DND-41 (cell line): ENCODE measurements around the gene C6orf62.

Experiments used
- ATAC-seq: fragments of 200-7000 bp; cut with Tn5 transposase; 3 replicates; pipeline ENCODE4 v1.9.1; 2021; ENCODE audit warnings: low read depth; ENCODE audit not compliant: insufficient read depth
- DNase-seq: peaks from one replicate; pipeline ENCODE4 v3.0.0-alpha.2; 2020
- H2AFZ ChIP-seq: 2 replicates; pipeline ENCODE4 v1.6.0; 2012; ENCODE audit warnings: low read depth, low read length
- H3K27ac ChIP-seq: 2 replicates; pipeline ENCODE4 v1.5.1; 2012; ENCODE audit warnings: low read length, inconsistent platforms
- H3K27me3 ChIP-seq: fragments of 200-600 bp; sonication (generic); 2 replicates; pipeline ENCODE4 v1.6.0; 2012; ENCODE audit warnings: low read length, mild to moderate bottlenecking, inconsistent platforms; ENCODE audit not compliant: insufficient read depth, poor library complexity
- H3K36me3 ChIP-seq: 2 replicates; pipeline ENCODE4 v1.5.1; 2012; ENCODE audit warnings: low read length, inconsistent platforms; ENCODE audit not compliant: insufficient read depth
- H3K4me1 ChIP-seq: 2 replicates; pipeline ENCODE4 v1.5.1; 2012; ENCODE audit warnings: mild to moderate bottlenecking, low read length; ENCODE audit not compliant: insufficient read depth
- H3K4me2 ChIP-seq: 2 replicates; pipeline ENCODE4 v1.6.0; 2012; ENCODE audit warnings: mild to moderate bottlenecking, moderate library complexity, low read length, inconsistent platforms; ENCODE audit not compliant: insufficient read depth
- H3K4me3 ChIP-seq, 2 experiments: fragments of 200-600 bp in 1 of 2; shearing (Covaris generic) in 1 of 2; 2 replicates each; pipeline ENCODE4 v1.5.1; 2012 to 2016; ENCODE audit warnings: inconsistent platforms in 2 of 2, low read length in 2 of 2, mild to moderate bottlenecking in 2 of 2, low read depth in 1 of 2, moderate library complexity in 1 of 2
- H3K79me2 ChIP-seq: 2 replicates; pipeline ENCODE4 v1.6.0; 2012; ENCODE audit warnings: low read length, inconsistent platforms; ENCODE audit not compliant: insufficient read depth
- H3K9ac ChIP-seq: 2 replicates; pipeline ENCODE4 v1.6.0; 2012; ENCODE audit warnings: low read depth, mild to moderate bottlenecking, inconsistent platforms, low read length, moderate library complexity
- H3K9me3 ChIP-seq: 2 replicates; pipeline ENCODE4 v1.5.1; 2012; ENCODE audit warnings: low read length, moderate library complexity, mild to moderate bottlenecking, inconsistent platforms; ENCODE audit not compliant: insufficient read depth, severe bottlenecking
- H4K20me1 ChIP-seq: 2 replicates; pipeline ENCODE4 v1.6.0; 2012; ENCODE audit warnings: low read length; ENCODE audit not compliant: insufficient read depth
- CTCF ChIP-seq: IDR thresholded peaks from 2 replicates; pipeline ENCODE4 v1.5.1; 2012; ENCODE audit warnings: borderline replicate concordance, low read length, moderate library complexity, mild to moderate bottlenecking; ENCODE audit not compliant: poor library complexity, severe bottlenecking; ENCODE audit errors: extremely low read depth
- EZH2 ChIP-seq: IDR thresholded peaks from 3 replicates; pipeline ENCODE4 v1.6.1; 2012; ENCODE audit warnings: borderline replicate concordance, low read depth, mild to moderate bottlenecking, moderate library complexity, low read length, inconsistent platforms; ENCODE audit not compliant: severe bottlenecking

Gene C6orf62

GRCh38 chr6:24723270-24723669 is 4.3 kb upstream of the C6orf62 start:
- Histone ChIP-seq H3K79me2 (peaks cover 24% of the 10 kb centered on the region), H3K4me3 (no peak overlapping the region), H3K27me3 (no peaks in the 10 kb centered on the region), H3K4me2 (no peak overlapping the region), H3K9me3 (no peaks in the 10 kb centered on the region), H3K9ac (no peak overlapping the region), H4K20me1 (peaks cover 15% of the 10 kb centered on the region), H2AFZ (no peak overlapping the region), H3K36me3 (peaks cover 10% of the 10 kb centered on the region), H3K4me1 (peaks cover 22% of the 10 kb centered on the region), H3K27ac (no peak overlapping the region)
- DNase-seq (no peak), ATAC-seq (no peak)
- TF ChIP-seq CTCF: no peak
- TF ChIP-seq EZH2: no peak

GRCh38 chr6:24721461-24722215 is 2.7 kb upstream of the C6orf62 start:
- Histone ChIP-seq H3K4me2 (peak overlapping the region; percentile 75), H3K36me3 (peaks cover 27% of the 10 kb centered on the region), H3K9ac (peak overlapping the region; percentile 83), H2AFZ (peak overlapping the region; percentile 73), H3K27me3 (no peaks in the 10 kb centered on the region), H3K27ac (peak overlapping the region; percentile 96), H3K4me1 (peaks cover 39% of the 10 kb centered on the region), H3K4me3 (peak overlapping the region; percentile 45 to 65), H4K20me1 (peaks cover 30% of the 10 kb centered on the region), H3K79me2 (peaks cover 40% of the 10 kb centered on the region), H3K9me3 (no peaks in the 10 kb centered on the region)
- ATAC-seq (peak; percentile 70), DNase-seq (no peak)
- no peak for TF ChIP-seq EZH2
- no peak for TF ChIP-seq CTCF

GRCh38 chr6:24720604-24721460 is 1.9 kb upstream of the C6orf62 start:
- peaks cover 35% of the 10 kb centered on the region for H3K36me3 ChIP-seq
- H3K9ac ChIP-seq: peak overlapping the region; percentile 98
- DNase-seq: peak; percentile 100
- peaks cover 48% of the 10 kb centered on the region for H3K79me2 ChIP-seq
- H3K9me3 ChIP-seq: no peaks in the 10 kb centered on the region
- peaks cover 39% of the 10 kb centered on the region for H4K20me1 ChIP-seq
- no peak for TF ChIP-seq EZH2
- TF ChIP-seq CTCF: no peak
- peak overlapping the region; percentile 90 to 96 for H3K4me3 ChIP-seq
- peak overlapping the region; percentile 78 for H2AFZ ChIP-seq
- H3K4me1 ChIP-seq: peaks cover 47% of the 10 kb centered on the region
- no peaks in the 10 kb centered on the region for H3K27me3 ChIP-seq
- peak; percentile 90 for ATAC-seq
- H3K27ac ChIP-seq: peak overlapping the region; percentile 96
- H3K4me2 ChIP-seq: peak overlapping the region; percentile 83
